ENCODE results near the gene FAM53B.

DNA sequence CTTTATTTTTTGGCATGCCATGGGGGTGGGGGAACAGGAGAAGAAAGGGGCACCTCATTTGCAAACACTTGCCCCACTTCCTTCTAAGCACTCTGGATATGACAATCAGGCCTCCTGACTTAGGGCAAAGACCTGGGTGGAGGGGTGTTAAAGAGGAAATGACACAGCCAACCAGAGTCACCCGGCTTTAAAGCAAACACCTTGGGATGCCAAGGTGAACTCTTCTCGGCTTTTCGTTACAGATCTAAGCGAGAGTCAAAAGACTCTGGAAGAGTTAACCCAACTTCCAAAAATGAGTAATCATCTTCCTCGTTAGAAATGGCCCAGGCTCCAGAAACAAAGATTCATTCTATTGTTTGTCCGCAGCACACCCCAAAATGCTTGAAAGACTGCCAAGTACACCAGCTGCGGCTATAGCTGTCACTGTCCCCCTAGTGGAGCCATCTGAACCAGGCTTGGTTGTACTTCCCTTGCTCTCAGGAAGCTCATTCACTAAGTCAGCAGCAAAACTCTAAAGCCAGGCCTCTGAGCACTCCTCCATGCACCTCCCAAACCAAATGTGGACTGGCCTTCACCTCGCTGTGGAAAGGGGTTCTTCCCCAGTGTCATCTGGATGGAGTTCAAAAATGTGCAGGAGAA is 24.8 kb downstream of the FAM53B start:
- TF ChIP-seq, protein P1, sequence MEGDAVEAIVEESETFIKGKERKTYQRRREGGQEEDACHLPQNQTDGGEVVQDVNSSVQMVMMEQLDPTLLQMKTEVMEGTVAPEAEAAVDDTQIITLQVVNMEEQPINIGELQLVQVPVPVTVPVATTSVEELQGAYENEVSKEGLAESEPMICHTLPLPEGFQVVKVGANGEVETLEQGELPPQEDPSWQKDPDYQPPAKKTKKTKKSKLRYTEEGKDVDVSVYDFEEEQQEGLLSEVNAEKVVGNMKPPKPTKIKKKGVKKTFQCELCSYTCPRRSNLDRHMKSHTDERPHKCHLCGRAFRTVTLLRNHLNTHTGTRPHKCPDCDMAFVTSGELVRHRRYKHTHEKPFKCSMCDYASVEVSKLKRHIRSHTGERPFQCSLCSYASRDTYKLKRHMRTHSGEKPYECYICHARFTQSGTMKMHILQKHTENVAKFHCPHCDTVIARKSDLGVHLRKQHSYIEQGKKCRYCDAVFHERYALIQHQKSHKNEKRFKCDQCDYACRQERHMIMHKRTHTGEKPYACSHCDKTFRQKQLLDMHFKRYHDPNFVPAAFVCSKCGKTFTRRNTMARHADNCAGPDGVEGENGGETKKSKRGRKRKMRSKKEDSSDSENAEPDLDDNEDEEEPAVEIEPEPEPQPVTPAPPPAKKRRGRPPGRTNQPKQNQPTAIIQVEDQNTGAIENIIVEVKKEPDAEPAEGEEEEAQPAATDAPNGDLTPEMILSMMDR (IDR thresholded peaks at IDR 0.05 in 4 of 5, conservative IDR thresholded peaks at IDR 0.05 in 1 of 5): peak; percentile 52 to 70 (median 63)
- no peak for TF ChIP-seq POLR2A (IDR thresholded peaks at IDR 0.05)

All from gastrocnemius medialis (tissue), 4 donors.